ENCODE results near the gene SNX3.

Gene SNX3

GRCh38 chr6:108170332-108171290 lies 90.2 kb downstream of the SNX3 start:
- no peak for DNase-seq (ENCODE audit: low read depth in 1 of 2, low spot score in 1 of 2)
- in situ Hi-C loops (cut with HindIII; ENCODE audit: low pct_unique_long_range_greater_than_20kb, low sequenced_read_pairs), result no loop called here
- TF ChIP-seq JUND (IDR thresholded peaks at IDR 0.05; ENCODE audit: low read depth), result no peak

DNA sequence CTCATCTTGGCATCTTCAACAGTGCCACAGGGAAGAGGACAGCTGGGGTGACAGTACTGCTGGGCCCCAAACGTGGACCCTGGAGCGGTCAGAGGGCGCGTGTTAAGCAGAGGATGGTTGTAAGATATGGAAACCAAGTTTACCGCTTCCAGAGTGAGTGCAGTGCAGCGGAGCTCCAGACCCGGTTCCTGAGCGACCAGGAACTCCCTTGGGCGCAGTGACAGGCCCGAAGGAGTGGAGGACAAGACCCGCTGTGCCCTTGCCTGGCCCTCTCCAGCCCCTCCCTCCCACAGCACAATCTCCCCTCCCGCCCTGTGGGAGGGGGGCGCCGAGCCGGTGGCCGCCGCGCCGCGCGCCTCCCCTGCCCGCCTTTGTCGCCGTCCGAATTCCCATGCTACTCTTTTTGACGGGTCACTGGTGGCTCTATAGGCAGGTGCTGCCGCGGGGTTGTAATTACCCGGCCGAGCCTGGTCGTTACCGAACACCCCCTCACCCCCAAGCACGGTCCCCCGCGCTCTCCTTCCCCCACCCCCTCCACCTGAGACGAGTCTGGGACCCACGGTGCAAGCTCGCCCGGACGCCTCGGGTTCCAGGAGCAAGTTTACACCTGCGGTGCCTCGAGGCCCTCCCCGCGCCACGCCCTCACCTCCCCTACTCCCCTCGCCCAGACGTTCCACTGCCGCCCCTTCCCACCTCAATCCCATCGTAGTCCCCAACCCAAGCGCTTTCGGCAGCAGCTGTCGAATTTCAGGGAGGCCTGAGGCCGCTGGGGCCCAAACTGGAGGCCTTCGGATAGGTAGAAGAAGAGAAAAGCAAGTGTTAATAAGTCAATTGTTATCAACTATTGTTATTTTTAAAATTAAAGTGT lies 91.1 kb downstream of the SNX3 start:
- no peak for TF ChIP-seq JUND (IDR thresholded peaks at IDR 0.05; ENCODE audit: low read depth)
- no peak for DNase-seq (ENCODE audit: low read depth in 1 of 2, low spot score in 1 of 2)
- in situ Hi-C loops (cut with HindIII; ENCODE audit: low pct_unique_long_range_greater_than_20kb, low sequenced_read_pairs), result no loop called here

GRCh38 chr6:108168501-108169463 lies 92.1 kb downstream of the SNX3 start:
- DNase-seq (ENCODE audit: low read depth in 1 of 2, low spot score in 1 of 2), result no peak
- no peak for TF ChIP-seq JUND (IDR thresholded peaks at IDR 0.05; ENCODE audit: low read depth)
- in situ Hi-C loops (cut with HindIII; ENCODE audit: low pct_unique_long_range_greater_than_20kb, low sequenced_read_pairs), result no loop called here

DNA sequence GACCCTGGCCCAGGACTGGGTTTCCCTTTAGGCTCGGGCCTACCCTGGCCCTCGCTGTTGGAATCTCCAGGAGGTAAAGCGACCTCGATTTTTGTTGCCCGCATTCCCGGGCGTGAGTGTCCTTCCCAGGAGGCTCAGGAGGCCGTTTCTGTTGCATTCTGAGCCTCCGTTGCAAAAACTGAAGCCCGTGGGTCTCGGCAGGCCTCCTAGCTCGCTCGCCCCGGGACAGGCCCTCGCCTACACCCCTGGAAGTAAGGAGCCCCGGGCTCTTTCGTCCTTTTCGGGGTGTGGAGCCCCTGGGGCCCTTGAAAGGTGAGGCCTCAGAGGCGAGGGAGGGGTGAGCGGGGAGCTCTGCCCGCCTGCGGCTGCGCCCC lies 92.8 kb downstream of the SNX3 start:
- no peak for DNase-seq (ENCODE audit: low read depth in 1 of 2, low spot score in 1 of 2)
- no peak for TF ChIP-seq JUND (IDR thresholded peaks at IDR 0.05; ENCODE audit: low read depth)
- in situ Hi-C loops (cut with HindIII; ENCODE audit: low pct_unique_long_range_greater_than_20kb, low sequenced_read_pairs), result no loop called here

DNA sequence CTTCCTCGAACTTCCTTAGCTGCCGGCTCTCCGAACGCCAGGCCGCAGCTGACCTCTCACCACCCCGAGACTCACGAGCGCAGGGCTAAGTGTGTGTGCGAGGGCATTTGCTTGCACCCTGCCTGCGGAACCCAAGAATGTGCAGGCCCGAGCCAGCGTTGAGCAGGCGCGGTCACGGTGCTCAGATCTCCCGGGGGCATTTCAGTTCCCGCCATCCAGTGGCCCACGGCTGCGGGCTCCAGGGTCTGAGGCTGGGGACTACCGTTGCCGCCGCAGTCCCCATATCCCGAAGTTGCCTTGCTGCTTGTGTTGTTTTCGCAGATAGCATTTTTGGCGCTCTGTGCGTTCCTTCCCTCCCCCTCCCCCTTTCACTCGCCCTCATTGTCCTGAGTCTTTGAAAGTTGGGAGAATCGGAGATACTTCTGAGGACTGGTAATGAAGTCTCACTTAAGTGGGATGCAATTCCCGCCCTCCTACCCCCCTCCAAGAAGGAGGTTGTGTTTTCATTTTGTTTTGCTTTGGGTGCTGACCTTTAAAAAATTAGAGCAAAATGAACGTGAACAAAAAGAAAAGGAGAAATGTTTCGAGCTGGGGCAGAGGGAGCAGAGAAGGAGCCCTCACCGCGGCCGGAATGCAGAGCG lies 93.3 kb downstream of the SNX3 start:
- in situ Hi-C loops (cut with HindIII; ENCODE audit: low pct_unique_long_range_greater_than_20kb, low sequenced_read_pairs), result no loop called here
- no peak for TF ChIP-seq JUND (IDR thresholded peaks at IDR 0.05; ENCODE audit: low read depth)
- no peak for DNase-seq (ENCODE audit: low read depth in 1 of 2, low spot score in 1 of 2)

GRCh38 chr6:108166664-108167448 lies 94.0 kb downstream of the SNX3 start:
- no peak for DNase-seq (ENCODE audit: low read depth in 1 of 2, low spot score in 1 of 2)
- in situ Hi-C loops (cut with HindIII; ENCODE audit: low pct_unique_long_range_greater_than_20kb, low sequenced_read_pairs), result no loop called here
- no peak for TF ChIP-seq JUND (IDR thresholded peaks at IDR 0.05; ENCODE audit: low read depth)

DNA sequence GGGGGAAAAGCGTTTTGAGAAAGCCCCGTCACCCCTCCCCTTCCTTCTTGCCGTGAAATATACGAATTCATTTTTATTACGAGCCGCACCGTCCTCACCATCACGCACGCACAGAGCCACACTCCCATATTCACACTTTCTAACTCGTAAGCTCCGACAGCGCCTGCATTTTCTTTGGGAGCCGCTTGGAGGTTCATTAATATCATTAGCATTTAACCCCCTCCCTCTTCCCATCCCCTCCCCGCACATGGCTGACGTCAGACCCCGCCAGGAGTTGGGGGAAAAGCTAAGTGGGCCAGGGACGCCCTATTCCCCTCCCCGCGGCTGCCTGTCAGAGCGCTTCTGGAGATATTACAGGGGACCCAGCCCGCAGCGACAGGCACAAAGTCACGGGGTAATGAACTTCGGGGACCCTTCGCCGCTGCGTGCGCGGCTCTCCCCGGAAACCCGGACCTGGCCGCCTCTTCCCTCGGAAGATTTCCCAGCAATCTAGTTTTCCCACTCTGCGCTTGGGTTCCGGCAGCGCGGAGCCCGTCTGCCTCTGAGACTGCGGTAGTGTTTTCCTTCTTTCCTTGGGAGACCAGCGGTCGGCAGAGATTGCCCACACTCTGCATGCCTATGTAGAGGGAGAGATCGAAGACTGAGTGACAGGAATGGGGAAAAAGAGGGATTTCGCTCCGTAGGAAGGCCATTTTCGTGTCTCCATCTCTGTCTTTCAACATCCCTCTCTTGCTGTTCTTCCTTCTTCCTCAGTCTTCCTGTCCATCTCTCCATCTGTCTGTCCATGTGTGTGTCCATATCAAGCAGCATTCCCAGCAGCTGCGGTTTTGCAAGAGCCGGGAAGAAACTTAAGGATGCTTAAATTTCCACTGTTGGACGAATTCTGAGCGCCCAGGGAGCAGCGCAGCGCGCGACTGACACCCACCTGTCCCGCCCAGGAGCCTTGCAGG lies 94.9 kb downstream of the SNX3 start, which contains the start of gene NR2E1:
Gene NR2E1, plus strand, starts transcription at position 309 of the 950 bp plus-strand sequence. CDS start 744 bp downstream, outside the sequence.
- in situ Hi-C loops (cut with HindIII; ENCODE audit: low pct_unique_long_range_greater_than_20kb, low sequenced_read_pairs), result no loop called here
- no peak for DNase-seq (ENCODE audit: low read depth in 1 of 2, low spot score in 1 of 2)
- TF ChIP-seq JUND (IDR thresholded peaks at IDR 0.05; ENCODE audit: low read depth), result no peak

DNA sequence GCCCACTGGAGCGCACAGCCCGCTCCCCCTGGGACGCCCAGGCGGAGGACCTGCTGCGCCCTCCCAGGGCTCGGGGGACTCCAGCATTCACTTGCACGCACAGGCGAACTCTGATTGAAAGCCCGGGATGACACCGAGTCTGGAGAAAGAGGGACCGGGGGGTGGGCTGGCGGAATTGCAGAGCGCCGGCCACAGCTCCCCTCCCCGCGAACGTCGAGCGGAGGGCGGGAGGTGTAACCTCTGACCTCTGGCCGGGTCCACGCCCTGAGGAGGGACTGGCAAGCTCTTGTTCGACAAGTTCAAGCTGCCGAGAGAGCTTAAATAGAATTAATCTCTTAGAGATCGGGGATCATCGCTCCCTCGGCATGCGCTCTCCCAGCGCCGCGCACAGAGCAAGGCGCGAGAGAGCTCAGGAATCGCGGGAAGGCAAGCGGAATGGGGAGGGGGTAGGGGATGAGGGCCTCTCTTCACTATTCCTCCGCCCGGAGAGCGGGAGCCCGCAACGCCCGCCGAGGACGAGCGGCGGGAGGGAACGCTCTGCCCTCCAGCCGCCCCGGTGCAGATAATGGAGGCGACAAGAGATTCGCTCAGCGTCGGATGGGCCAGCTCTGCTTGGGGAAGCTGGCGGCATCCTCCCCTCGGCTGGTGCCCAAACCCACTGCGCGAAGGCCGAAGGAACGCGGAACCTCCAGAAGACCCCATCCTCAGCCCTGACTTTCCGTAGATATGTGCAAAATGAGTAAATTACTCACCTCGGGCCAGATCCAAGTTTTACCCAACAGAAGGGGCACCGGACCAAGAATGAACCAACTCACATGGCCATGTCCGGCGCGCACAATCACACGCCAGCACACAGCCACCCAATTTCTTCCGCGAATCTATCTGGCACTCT lies 95.8 kb downstream of the SNX3 start:
- in situ Hi-C loops (cut with HindIII; ENCODE audit: low pct_unique_long_range_greater_than_20kb, low sequenced_read_pairs), result no loop called here
- no peak for DNase-seq (ENCODE audit: low read depth in 1 of 2, low spot score in 1 of 2)

DNA sequence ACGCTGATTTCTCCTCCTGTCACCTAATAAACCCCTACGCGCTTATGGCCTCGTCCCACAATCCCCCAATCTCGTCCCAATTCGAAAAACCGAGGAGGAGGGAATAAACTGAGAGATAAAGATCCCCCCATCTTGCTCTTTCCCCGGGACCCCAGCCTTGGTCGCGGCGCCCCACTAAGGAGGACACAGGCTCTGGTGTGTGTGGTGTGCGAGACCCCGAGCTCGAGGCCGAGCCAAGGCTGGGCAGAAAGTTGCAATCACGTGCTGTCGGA lies 96.4 kb downstream of the SNX3 start:
- DNase-seq (ENCODE audit: low read depth in 1 of 2, low spot score in 1 of 2), result no peak
- in situ Hi-C loops (cut with HindIII; ENCODE audit: low pct_unique_long_range_greater_than_20kb, low sequenced_read_pairs), result no loop called here
- no peak for TF ChIP-seq JUND (IDR thresholded peaks at IDR 0.05; ENCODE audit: low read depth)

More for the DNA sequence above, 95.8 kb downstream of the SNX3 start:
- TF ChIP-seq JUND (IDR thresholded peaks at IDR 0.05; ENCODE audit: low read depth), result no peak

All from T47D (cell line).